ENCODE measurements around the gene PARD3B. TPM values are rescaled to one million over a fixed set of nuclear protein-coding genes. Genes with fewer than 3 reads are reported as not detected.

PARD3B gene
- total RNA-seq, 1 experiment from 2014 or later = 6.4 TPM

- Histone ChIP-seq H4K8ac (replicated peaks; ENCODE audit: insufficient read length, low read depth, low read length) (no peak overlapping the region), H2AK5ac (ENCODE audit: insufficient read length, low read length) (no peak overlapping the region), H3K4ac (ENCODE audit: low read depth, low read length) (no peak overlapping the region), H3K4me2 (ENCODE audit: insufficient read depth, insufficient read length, low read length) (no peak overlapping the region), H3K27me3 (ENCODE audit: insufficient read depth, low read length) (no peaks in the 10 kb centered on the region), H2BK120ac (ENCODE audit: low read depth, low read length, poor library complexity, severe bottlenecking) (no peak overlapping the region), H3K23me2 (ENCODE audit: insufficient read length, low read depth, low read length, poor library complexity, severe bottlenecking) (no peaks in the 10 kb centered on the region), H2BK15ac (ENCODE audit: low read depth, low read length) (no peak overlapping the region), H4K5ac (ENCODE audit: insufficient read length, low read depth, low read length) (no peak overlapping the region), H3K9ac (ENCODE audit: extremely low read depth, insufficient read length, low read length) (no peak overlapping the region), H2AFZ (ENCODE audit: low read length) (no peak overlapping the region), H4K20me1 (ENCODE audit: control insufficient read depth, insufficient read depth, insufficient read length) (no peaks in the 10 kb centered on the region), H3K27ac (ENCODE audit: insufficient read length, low read depth, low read length) (no peak overlapping the region), H3K79me1 (ENCODE audit: insufficient read depth, low read depth, low read length, poor library complexity, severe bottlenecking) (no peaks in the 10 kb centered on the region), H4K91ac (ENCODE audit: insufficient read length, low read depth, low read length) (no peak overlapping the region), H2BK12ac (ENCODE audit: insufficient read length, low read depth, low read length) (no peak overlapping the region), H3K4me1 (ENCODE audit: insufficient read depth, low read length) (no peaks in the 10 kb centered on the region; the same call in 1 of the 2 replicates), H2BK5ac (ENCODE audit: insufficient read length, low read length) (no peak overlapping the region), H2BK20ac (ENCODE audit: low read depth, low read length, poor library complexity, severe bottlenecking) (no peak overlapping the region), H3K79me2 (ENCODE audit: insufficient read depth, low read length) (no peaks in the 10 kb centered on the region), H3T11ph (ENCODE audit: low read length) (no peak overlapping the region), H3K14ac (ENCODE audit: insufficient read depth, low read length) (no peak overlapping the region), H3K18ac (ENCODE audit: insufficient read length, low read depth, low read length) (no peak overlapping the region), H3K56ac (ENCODE audit: insufficient read length, low read depth, low read length) (no peak overlapping the region), H3K23ac (ENCODE audit: insufficient read length, low read depth, low read length) (no peak overlapping the region), H3K9me3 (ENCODE audit: control insufficient read depth, low read depth, low read length) (no peaks in the 10 kb centered on the region)
- Mint-ChIP-seq H3K9me3 (peaks cover 0 to 2% of the 10 kb centered on the region in 2 experiments; a peak in 2 of 5 replicates), H3K27ac (no peak overlapping the region), H3K4me1 (peaks cover 14% of the 10 kb centered on the region in 2 experiments), H3K4me3 (no peak overlapping the region), H3K36me3 (ENCODE audit: insufficient read depth in 1 of 3, low read depth in 3 of 3) (no peaks in the 10 kb centered on the region; a peak in 2 of 7 replicates), H3K27me3 (ENCODE audit: low read depth) (no peaks in the 10 kb centered on the region)
- DNase-seq = no peak
- no CpG with 5 or more reads among the region's 4 CpGs for WGBS (ENCODE audit: extremely low coverage, insufficient read length, low lambda C conversion rate)
- no peak for TF ChIP-seq CTCF (conservative IDR thresholded peaks at IDR 0.05)
Observed at GRCh38 chr2:205343103-205343502, 797.8 kb downstream of the PARD3B start.

Data from H9 (cell line).